GM12865 (cell line): ENCODE data around the gene KIF26B.

ENCODE experiments used
- DNase-seq: peaks from one replicate; pipeline ENCODE4 v3.0.0; 2010; ENCODE audit warnings: low read depth
- H3K4me3 ChIP-seq: 2 replicates; pipeline ENCODE4 v1.5.1; 2011; ENCODE audit warnings: mild to moderate bottlenecking, low read depth, low read length, control low read depth
- TF ChIP-seq, protein P1 (sequence below): IDR thresholded peaks from 2 replicates; pipeline ENCODE4 v1.5.1; 2011; ENCODE audit warnings: low read length, control low read depth, low read depth, inconsistent platforms; ENCODE audit not compliant: insufficient read depth; ENCODE audit errors: missing control alignments

The KIF26B gene

DNA sequence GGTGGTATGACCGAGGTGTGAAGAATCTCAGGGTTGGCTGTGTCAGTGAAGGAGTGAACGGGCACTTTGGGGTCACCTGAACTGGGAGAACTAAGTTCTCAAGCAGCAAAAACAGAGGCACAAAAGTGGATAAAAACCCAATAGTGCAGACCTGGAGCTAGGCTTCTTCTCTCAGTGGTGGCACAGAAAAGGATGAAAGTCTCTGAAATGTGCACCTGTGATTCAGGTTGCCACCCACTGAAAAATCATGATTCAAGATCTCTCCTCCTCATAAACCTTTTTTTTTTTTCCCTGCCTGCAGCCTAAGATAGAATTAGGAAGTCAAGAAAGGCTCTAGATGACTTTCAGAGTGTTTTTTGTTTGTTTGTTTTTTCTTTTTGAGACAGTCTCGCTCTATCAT lies 304.8 kb downstream of the KIF26B start:
- TF ChIP-seq, protein P1, sequence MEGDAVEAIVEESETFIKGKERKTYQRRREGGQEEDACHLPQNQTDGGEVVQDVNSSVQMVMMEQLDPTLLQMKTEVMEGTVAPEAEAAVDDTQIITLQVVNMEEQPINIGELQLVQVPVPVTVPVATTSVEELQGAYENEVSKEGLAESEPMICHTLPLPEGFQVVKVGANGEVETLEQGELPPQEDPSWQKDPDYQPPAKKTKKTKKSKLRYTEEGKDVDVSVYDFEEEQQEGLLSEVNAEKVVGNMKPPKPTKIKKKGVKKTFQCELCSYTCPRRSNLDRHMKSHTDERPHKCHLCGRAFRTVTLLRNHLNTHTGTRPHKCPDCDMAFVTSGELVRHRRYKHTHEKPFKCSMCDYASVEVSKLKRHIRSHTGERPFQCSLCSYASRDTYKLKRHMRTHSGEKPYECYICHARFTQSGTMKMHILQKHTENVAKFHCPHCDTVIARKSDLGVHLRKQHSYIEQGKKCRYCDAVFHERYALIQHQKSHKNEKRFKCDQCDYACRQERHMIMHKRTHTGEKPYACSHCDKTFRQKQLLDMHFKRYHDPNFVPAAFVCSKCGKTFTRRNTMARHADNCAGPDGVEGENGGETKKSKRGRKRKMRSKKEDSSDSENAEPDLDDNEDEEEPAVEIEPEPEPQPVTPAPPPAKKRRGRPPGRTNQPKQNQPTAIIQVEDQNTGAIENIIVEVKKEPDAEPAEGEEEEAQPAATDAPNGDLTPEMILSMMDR = no peak

DNA sequence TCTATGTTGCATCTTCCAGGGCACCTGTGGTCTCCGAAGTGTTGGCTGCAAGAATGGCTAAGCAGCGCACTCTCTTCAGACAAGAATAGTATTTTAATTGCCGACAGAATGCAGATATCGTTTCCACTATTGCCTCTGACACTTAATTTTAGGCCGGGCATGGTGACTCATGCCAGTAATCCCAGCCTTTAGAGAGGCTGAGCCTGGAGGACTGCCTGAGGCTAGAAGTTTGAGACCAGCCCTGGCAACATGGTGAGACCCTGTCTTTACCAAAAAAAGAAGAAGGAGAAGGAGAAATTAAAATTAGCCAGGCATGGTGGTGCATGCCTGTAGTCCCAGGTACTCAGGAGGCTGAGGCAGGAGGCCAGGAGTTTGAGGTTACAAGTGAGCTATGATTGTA lies 306.9 kb downstream of the KIF26B start:
- DNase-seq = no peak
- no peak overlapping the region for H3K4me3 ChIP-seq
- TF ChIP-seq, protein P1 = no peak

More for the DNA sequence above, 304.8 kb downstream of the KIF26B start:
- H3K4me3 ChIP-seq = no peak overlapping the region
- DNase-seq = no peak

DNA sequence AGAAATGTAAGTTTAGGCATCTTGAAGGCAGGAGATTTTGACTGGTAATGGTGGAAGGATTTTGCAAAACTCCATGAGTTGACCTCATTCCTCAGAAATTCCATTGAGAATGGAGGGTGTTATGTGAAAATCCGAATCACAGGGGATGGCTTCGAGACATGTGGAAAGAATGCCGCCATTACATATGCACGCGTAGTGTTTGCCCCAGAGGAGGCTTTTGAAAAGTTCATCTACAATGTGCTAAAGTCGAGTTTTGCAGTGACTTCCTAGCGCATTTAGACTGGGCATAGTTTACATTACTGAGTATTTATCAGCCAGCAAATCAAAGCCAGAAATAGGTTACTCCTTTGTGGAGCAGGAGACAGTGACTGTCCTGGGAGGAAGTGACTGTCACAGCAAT lies 307.4 kb downstream of the KIF26B start:
- TF ChIP-seq, protein P1 = no peak
- H3K4me3 ChIP-seq = no peak overlapping the region
- no peak for DNase-seq

DNA sequence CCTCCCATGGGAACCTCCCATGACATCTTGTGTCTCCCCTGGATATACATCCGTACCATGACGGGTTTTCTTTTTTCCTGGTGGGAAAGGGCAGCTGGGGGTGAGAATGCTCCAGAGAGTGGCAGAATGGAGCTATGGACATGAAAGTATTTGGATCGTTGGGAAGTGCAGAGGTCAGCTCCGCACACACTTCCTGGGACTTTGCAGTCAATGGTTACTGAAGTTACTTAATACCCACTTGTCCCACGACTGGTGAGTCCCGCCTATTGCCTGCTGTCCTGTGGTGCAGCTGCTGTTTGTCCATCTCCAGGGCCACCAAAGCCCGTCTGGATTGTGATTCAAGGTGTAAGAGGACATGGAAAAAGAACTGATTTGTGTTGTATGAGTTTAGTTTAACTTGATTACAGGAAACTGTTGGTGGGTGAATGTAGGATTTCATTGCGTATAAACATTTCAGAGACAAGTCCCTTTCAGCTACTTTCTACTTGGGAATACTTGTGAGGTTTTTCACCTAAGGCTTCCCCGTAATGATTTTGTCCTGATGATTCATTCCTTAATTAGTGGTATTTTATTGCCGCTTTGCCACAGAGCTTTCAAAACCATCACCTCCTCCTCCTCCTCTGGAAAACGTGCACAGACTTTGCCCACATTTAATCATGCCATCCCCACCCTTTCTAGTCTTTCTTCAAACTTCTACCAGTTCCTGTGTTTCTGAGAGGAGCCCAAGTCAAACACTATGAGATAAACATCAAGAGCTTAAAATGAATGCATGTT lies 308.8 kb downstream of the KIF26B start:
- DNase-seq = no peak
- no peak overlapping the region for H3K4me3 ChIP-seq
- TF ChIP-seq, protein P1 = no peak

DNA sequence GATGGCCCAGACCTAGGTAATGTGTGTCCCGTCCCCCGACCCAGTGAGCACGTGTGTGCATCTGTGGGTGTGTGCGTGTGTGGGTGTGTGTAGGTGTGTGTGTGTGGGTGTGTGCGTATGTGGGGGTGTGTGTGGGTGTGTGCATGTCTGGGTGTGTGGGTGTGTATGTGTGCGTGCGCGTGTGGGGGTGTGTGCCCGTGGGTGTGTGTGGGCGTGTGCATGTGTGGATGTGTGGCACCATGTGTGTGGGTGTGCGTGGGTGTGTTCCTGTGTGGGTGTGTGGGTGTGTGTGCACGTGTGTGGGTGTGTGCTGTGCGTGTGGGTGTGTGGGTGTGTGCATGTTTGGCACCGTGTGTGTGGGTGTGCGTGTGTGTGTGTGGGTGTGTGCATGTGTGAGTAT lies 309.5 kb downstream of the KIF26B start:
- no peak overlapping the region for H3K4me3 ChIP-seq
- no peak for DNase-seq
- TF ChIP-seq, protein P1 = no peak

DNA sequence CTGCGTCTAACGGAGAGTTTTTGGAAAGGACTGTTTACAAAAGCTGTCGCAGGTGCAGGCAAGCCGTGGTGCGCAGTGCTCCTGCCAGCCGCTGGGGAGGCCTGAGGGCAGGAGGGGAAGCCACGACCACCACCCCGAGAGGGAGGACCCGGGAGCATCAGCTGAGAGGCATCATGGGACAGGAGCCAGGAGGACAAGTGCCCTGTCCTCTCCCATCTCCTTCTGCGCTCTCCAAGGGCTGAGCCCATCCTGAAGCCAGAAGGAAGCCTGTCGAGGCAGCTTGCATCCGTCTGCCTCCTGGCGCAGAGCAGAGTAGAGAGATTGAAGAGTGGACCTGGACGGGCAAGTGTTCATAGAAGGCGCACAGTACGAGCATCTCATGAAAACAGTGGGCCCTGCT lies 310.9 kb downstream of the KIF26B start:
- H3K4me3 ChIP-seq = no peak overlapping the region
- TF ChIP-seq, protein P1 = no peak
- no peak for DNase-seq

DNA sequence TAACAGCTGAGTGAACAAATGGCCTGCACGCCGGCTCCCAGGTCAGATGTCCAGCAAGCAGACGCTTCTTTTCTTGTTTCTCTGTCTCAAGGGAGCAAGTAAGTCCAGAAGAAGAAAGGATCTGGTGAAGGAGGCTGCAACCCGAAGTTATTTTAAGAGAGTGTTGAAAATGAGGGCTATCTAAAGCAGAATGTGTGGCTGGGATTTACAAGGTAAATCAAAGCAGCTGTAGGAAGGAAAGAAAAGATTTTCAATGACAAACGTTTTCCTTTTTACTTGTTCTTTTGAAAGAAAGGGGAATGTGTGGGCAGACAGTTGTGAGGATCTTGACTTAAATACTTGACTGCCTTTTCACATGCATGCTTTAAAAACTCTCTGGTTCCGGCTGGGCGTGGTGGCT lies 311.5 kb downstream of the KIF26B start:
- no peak overlapping the region for H3K4me3 ChIP-seq
- TF ChIP-seq, protein P1 = no peak
- DNase-seq = no peak
